DMS 273 (cell line): ENCODE data around the gene GPC5.
A peak's percentile ranks its signal among the peaks of the same experiment; 100 is the strongest.

Source experiments
- DNase-seq: peaks from one replicate; lab custom pipeline; 2025; ENCODE audit not compliant: unreplicated experiment; lab: John Stamatoyannopoulos, UW

GPC5 gene

DNA sequence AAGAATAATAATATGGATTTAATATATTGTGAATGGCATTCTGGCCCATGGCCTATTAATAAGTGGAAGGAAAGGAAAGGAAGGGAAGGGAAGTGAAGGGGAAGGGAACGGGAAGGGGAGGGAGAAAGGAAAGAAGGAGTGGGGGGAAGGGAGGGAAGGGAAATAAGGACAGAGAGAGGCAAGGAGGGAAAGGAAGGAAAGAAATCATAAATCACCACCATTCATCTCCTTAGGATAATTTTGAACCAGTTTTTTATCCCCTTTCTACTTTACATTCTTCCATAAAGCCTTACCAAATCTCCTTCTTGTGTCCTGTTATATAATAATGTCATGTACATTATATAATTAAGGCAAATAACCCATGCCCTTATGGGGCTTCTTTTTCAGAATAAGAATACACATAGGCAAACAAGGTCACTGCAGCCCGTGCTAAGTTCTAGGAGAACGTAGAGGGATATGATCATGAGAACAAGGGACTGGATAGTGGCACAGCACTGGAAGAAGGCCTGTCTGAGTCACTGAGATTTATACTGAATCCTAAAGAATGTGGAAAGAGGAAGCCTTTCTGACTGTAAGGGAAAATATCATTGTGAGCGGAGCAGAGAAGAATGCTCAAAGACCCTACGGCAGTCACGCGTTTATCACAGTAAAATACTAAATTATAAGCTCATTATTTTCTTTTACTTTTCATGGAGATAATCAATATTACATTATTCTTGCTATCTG lies 1383.7 kb downstream of the GPC5 start:
- no peak for DNase-seq

GRCh38 chr13:92802776-92803175 lies 1404.4 kb downstream of the GPC5 start:
- no peak for DNase-seq

GRCh38 chr13:92804346-92804745 lies 1405.9 kb downstream of the GPC5 start:
- DNase-seq: no peak

GRCh38 chr13:92804926-92805325 lies 1406.5 kb downstream of the GPC5 start:
- no peak for DNase-seq

- DNase-seq: no peak
These were observed 1407.3 kb downstream of the GPC5 start for GRCh38 chr13:92805766-92806165.

DNA sequence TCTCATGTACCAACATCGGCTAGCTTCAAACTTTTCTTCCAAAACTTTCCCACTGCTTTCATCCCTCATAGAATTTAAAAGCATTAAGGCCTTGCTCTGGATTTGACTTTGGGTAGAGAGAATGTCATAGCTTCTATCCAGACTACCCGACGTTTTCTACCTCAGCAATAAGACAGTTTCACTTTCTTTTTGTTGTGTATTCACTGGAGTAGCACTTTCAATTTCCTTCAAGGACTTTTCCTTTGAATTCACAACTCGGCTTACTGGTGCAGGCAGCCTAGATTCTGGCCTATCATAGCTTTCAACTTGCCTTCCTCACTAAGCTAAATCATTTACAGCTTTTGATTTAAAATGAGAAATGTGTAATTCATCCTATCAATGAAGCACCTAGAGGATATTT lies 1407.8 kb downstream of the GPC5 start:
- no peak for DNase-seq

- DNase-seq: no peak
These were observed 1408.9 kb downstream of the GPC5 start for GRCh38 chr13:92807353-92807752.

DNA sequence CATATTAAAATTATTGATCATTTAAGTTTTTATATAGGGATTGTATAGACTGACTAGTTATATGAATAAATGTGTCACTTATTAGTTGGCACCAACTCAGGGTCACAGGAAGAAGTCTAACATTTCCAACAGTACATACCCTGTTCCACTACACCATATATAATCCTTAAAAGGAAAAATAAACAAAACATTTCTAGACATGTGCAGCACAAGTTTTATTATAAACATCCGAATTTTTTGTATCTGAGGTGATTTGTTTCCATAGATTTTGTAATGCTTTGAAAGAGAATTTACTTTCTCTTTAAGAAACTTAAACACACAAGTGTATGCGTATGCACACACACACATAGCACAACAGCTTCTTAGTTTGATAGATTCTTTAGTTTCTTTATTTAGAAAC lies 1409.5 kb downstream of the GPC5 start:
- no peak for DNase-seq

- no peak for DNase-seq
These were observed 1422.9 kb downstream of the GPC5 start for GRCh38 chr13:92821324-92821723.

DNA sequence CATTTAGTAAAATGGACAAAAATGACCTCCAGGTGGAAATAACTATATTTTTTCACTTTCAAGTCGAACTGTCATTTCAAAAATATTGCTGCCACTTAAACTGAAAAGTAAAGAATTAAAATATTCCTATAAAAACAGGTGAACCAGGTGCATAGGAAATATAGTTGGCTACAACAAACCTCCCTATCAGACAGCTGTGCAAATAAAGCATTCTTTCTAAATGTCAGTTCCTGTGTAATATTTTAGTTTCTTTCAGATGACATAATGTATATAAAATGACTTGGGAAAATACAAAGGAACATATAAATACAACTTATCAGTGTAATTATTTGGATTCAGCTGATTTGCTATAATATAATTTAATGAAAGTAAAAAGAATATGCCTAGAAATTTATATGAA lies 1424.6 kb downstream of the GPC5 start:
- DNase-seq: no peak

DNA sequence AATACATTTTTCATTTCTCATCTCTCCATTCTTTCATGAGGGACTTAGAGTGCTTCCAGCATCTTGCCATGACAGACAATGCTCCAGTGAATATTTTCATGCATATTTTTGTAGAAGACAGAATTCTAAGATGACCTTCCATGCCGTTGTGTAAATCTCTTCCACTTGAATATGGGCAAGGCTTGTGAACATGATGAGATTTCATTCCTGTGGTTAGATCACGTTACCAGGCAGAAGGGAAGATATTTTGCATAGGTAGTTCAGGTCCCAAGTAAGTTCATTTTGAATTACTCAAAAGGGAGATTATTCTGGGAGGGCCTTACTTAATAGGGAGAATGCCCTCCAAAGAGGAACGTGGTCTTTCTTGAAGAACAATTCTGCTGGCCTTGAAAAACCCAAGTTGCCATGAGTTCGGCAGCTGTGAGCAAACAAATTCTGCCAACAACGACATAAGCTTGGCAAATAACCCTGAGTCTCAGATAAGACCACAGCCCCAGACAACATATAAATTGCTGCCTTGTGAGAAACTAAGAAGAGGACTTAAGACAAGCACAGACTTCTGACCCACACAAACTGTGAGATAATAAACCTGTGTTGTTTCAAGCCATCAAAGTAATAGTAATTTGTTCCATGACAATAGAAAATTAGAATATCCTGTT lies 1427.6 kb downstream of the GPC5 start:
- no peak for DNase-seq

DNA sequence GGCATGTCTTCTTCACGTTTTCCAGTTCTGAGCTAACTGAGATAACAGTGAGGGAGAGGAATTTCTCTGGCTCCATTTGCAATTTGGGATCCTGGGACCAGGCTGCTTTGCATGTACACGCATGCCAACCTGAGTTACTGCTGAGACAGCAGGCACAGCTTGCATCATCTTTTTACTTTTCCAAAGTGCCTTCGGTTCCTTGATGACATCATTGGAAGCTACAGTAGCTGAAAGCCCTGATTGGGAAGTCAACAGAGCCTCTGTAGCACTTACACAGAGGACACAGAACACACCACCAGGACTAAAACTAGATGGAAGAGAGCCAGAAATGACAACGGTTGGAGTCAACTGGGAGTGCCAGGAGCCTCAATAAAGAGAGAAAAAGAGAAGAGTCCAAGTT lies 1429.1 kb downstream of the GPC5 start:
- no peak for DNase-seq

GRCh38 chr13:92829930-92830329 lies 1431.5 kb downstream of the GPC5 start:
- no peak for DNase-seq

DNA sequence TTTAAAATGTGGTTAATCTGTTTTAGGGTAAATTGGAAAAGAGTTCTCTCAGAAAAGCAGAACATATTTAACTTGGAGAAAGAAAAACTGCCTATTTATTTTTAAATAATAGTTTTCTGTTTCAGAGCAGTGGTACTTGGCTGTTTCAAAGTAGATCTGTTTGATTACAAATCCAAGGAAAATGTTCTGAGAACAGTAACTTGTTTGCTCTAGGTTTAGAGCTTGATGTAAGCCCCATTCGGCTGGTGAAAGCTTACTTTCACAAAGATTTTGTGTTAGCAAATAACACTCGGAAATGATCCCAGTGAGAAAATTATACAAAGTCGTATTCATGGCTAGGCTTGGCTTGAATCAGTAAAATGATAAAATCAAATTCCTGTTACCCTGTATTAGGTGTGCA lies 1432.4 kb downstream of the GPC5 start:
- DNase-seq: no peak

DNA sequence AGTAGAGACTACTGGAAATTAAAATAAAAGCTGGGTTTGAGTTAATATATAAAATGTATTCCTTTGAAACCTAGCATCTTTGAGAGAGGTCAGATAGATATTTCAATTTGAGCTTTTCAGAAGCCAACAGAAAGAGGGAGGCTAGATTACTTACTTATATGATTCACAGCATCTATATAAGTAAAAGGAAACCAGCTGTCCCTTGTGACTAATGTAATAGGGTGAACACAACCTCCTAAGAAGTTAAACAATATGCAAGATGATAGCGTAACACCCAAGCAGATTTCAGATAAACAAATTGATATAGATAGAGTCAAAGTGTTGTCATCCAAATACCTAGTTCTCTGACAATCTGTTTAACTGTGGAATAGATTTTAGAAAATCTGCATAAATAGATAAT lies 1434.7 kb downstream of the GPC5 start:
- DNase-seq: no peak

- DNase-seq: no peak
These were observed 1437.8 kb downstream of the GPC5 start for GRCh38 chr13:92836171-92836570.

DNA sequence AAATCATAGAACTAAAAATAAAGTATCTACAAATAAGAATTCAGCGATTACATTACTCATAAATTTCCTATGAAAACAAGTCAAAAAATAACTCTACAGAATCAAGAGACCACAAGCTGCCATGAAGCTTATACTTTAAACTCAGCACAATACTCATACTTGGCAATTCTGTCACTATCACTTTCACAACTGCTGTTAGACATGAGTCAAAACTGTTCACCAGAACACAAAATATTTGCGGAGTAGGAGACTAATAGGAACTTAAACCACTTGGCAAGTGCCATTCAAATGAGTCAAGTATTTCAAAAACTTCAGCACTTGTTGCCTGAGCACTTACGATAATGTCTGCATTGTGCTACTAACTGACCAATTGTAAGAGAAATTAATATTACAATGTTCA lies 1440.4 kb downstream of the GPC5 start:
- DNase-seq: no peak

DNA sequence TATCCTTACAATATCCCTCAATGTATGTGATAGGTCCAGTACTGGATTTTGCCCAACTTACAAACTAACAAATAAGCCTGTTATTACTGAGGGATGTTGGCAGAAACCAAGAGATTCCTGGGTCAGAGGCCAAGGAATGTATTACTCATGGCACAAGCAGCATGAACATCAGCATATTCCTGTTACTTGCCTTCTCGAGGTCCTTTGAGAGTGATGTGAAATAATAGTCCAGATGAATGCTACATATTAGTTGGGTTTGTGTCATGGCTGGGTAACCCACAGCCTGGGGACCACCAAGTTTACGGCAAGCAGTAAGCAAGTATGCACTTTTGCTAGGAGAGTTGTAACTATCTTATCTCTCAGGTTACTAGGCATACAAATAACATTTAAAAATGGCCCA lies 1443.7 kb downstream of the GPC5 start:
- DNase-seq: no peak

DNA sequence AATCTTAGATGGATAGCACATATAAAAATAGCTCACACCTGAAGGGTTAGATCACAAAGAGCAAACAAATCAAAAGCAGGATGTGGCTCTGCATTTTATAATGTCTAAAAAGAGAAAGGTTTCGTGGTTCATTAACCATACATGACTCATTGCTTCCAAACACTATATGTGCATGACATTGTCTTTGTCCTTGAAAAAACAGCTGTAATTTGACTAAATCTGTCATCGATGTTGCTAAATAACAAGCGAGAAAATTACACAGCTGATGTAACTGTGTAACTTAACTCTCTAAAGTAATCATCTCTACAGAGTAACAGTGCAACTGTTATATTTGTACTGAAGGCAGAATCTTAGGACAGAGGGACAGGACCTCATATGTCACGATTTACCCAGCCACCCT lies 1445.1 kb downstream of the GPC5 start:
- peak; percentile 5 for DNase-seq

GRCh38 chr13:92849381-92849780 lies 1451.0 kb downstream of the GPC5 start:
- no peak for DNase-seq

GRCh38 chr13:92864584-92865284 lies 1466.3 kb downstream of the GPC5 start:
- DNase-seq: no peak

DNA sequence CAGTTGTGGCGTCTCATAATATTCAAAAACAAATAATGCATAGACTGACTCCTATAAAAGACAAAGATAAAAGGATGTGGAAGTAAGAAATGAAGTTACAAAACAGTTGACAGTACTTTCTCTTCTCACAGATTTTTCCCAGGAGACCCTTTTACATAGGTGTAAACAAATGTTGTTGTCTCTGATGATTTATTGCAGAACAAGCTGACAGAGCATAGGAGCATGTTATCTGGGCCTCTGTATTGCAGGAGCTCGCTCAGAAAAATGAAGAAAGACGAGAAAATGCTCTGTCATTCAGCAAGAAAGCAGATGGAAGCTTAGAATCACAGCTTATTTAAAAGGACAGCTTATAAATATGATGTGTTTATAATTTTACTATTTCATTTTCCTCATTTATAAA lies 1474.6 kb downstream of the GPC5 start:
- DNase-seq: no peak
